Esophagus muscularis mucosa (tissue), 4 donors: ENCODE measurements around the gene TESK1.

Experiments used
- EP300 ChIP-seq: sonication (generic); formaldehyde crosslinking; IDR thresholded peaks from one replicate; pipeline ENCODE4 v1.6.1; 2017; ENCODE audit warnings: antibody characterized with exemption
- POLR2A ChIP-seq: fragments of 450-650 bp; IDR thresholded peaks from one replicate; pipeline ENCODE4 v1.6.1; 2017; ENCODE audit warnings: antibody characterized with exemption, moderate library complexity, mild to moderate bottlenecking, low read depth
- POLR2AphosphoS5 ChIP-seq, 2 donors: sonication (generic); formaldehyde crosslinking; IDR thresholded peaks; one replicate each; pipeline ENCODE4 v1.6.1; 2017; ENCODE audit warnings: antibody characterized with exemption in 2 of 2
- TF ChIP-seq, protein P1 (sequence below), 3 experiments: fragments of 200-600 bp in 2 of 3; fragments of 450-650 bp in 1 of 3; sonication (generic) in 2 of 3; IDR thresholded peaks; one replicate each; pipeline ENCODE4 v1.5.1; 2017 to 2019; ENCODE audit warnings: antibody characterized with exemption in 3 of 3, mild to moderate bottlenecking in 2 of 3, moderate library complexity in 1 of 3

- TF ChIP-seq, protein P1, sequence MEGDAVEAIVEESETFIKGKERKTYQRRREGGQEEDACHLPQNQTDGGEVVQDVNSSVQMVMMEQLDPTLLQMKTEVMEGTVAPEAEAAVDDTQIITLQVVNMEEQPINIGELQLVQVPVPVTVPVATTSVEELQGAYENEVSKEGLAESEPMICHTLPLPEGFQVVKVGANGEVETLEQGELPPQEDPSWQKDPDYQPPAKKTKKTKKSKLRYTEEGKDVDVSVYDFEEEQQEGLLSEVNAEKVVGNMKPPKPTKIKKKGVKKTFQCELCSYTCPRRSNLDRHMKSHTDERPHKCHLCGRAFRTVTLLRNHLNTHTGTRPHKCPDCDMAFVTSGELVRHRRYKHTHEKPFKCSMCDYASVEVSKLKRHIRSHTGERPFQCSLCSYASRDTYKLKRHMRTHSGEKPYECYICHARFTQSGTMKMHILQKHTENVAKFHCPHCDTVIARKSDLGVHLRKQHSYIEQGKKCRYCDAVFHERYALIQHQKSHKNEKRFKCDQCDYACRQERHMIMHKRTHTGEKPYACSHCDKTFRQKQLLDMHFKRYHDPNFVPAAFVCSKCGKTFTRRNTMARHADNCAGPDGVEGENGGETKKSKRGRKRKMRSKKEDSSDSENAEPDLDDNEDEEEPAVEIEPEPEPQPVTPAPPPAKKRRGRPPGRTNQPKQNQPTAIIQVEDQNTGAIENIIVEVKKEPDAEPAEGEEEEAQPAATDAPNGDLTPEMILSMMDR (IDR thresholded peaks at IDR 0.05), result no peak
- TF ChIP-seq POLR2A (no peak), EP300 (no peak), POLR2AphosphoS5 (IDR thresholded peaks at IDR 0.05) (no peak)
These were observed 1.7 kb downstream of the TESK1 start for GRCh38 chr9:35606726-35607125.
